K562 (cell line): ENCODE data around the gene ZC3H11A. TPM values are rescaled to one million over a fixed set of nuclear protein-coding genes. Genes with fewer than 3 reads are reported as not detected.

Source experiments
- CHCHD3 ChIP-seq: fragments of 250-450 bp; sonication (Bioruptor Pico); IDR thresholded peaks from 2 replicates; pipeline ENCODE4 v2.1.2; 2022; ENCODE audit warnings: mild to moderate bottlenecking
- CREB1 ChIP-seq, 2 experiments: sonication (generic) in 1 of 2; formaldehyde crosslinking in 1 of 2; IDR thresholded peaks; 2 replicates each; pipeline versions ENCODE4 v1.6.1 to v1.8.0; 2012 to 2022; ENCODE audit warnings: inconsistent platforms in 1 of 2, mild to moderate bottlenecking in 1 of 2, missing genetic modification reagents in 1 of 2, moderate library complexity in 1 of 2
- CREM ChIP-seq: IDR thresholded peaks from 2 replicates; pipeline ENCODE4 v1.6.1; 2014; ENCODE audit warnings: antibody characterized with exemption, low read depth
- CTCF ChIP-seq, 3 experiments: IDR thresholded peaks in 2 of 3; conservative IDR thresholded peaks in 1 of 3; 2 replicates each; pipeline ENCODE4 v1.5.1; 2011 to 2012; ENCODE audit warnings: low read length in 3 of 3, mild to moderate bottlenecking in 3 of 3, control low read depth in 2 of 3, improper control_type of control experiment in 1 of 3, inconsistent platforms in 1 of 3, low read depth in 1 of 3, mixed read lengths in 1 of 3, moderate library complexity in 1 of 3; ENCODE audit not compliant: insufficient read depth in 2 of 3
- HNRNPH1 ChIP-seq: fragments of 200-400 bp; formaldehyde crosslinking; optimal IDR thresholded peaks from 2 replicates; pipeline ENCODE3; 2017; ENCODE audit warnings: low read depth, mild to moderate bottlenecking, low read length, moderate library complexity
- KAT8 ChIP-seq: fragments of 450-650 bp; IDR thresholded peaks from 2 replicates; pipeline ENCODE4 v1.6.1; 2016; ENCODE audit warnings: low read depth, mild to moderate bottlenecking
- MBD1 ChIP-seq: fragments of 250-450 bp; sonication (Bioruptor Pico); IDR thresholded peaks from 2 replicates; pipeline ENCODE4 v1.8.0; 2022; ENCODE audit warnings: inconsistent platforms
- NBN ChIP-seq: fragments of 450-650 bp; IDR thresholded peaks from 2 replicates; pipeline ENCODE4 v1.6.1; 2016; ENCODE audit warnings: low read depth, mild to moderate bottlenecking
- NFXL1 ChIP-seq: fragments of 450-650 bp; formaldehyde crosslinking; IDR thresholded peaks from 2 replicates; pipeline ENCODE4 v1.4.0; 2021; ENCODE audit warnings: mild to moderate bottlenecking
- SFPQ ChIP-seq: fragments of 200-400 bp; formaldehyde crosslinking; IDR thresholded peaks from 2 replicates; pipeline ENCODE4 v1.6.1; 2017; ENCODE audit warnings: mild to moderate bottlenecking, low read depth, low read length, moderate library complexity
- SMARCA5 ChIP-seq: fragments of 450-650 bp; IDR thresholded peaks from 2 replicates; pipeline ENCODE4 v1.6.1; 2016
- SP1 ChIP-seq: sonication (generic); formaldehyde crosslinking; IDR thresholded peaks from 2 replicates; pipeline ENCODE4 v1.8.1; 2022; ENCODE audit warnings: mild to moderate bottlenecking, missing genetic modification reagents
- TRIM25 ChIP-seq: fragments of 450-650 bp; IDR thresholded peaks from 2 replicates; pipeline ENCODE4 v1.7.0; 2016; ENCODE audit warnings: borderline replicate concordance
- ZNF561 ChIP-seq: fragments of 450-650 bp; formaldehyde crosslinking; conservative IDR thresholded peaks from 2 replicates; pipeline ENCODE4 v1.4.0; 2020; ENCODE audit warnings: mild to moderate bottlenecking, moderate library complexity
- polyA plus RNA-seq, 8 experiments: library from polyadenylated mRNA; depleted of rRNA in 4 of 8; stranded (reverse) in 5 of 8; unstranded in 3 of 8; fragments of >200 nt; fragmentation: Nextera tagmentation in 2 of 8; fragmentation: Illumina TruSeq in 1 of 8; extraction: Ambion mirVana in 2 of 8; extraction: Trizol in 1 of 8; gene quantifications; 2 replicates each; pipeline versions ENCODE4 v1.2.1 to v1.2.3, GENCODE V29; 2011 to 2014; ENCODE audit warnings: inconsistent platforms in 1 of 8, missing spikeins in 1 of 8
- total RNA-seq, 7 experiments: library from RNA; depleted of rRNA in 6 of 7; stranded (reverse); fragments of >200 nt in 6 of 7; fragmentation: Illumina TruSeq in 2 of 7; extraction: Trizol in 2 of 7; gene quantifications; 2 replicates each; pipeline versions ENCODE4 v1.2.1 to v1.2.3, GENCODE V29; 2011 to 2021; ENCODE audit warnings: low replicate concordance in 1 of 7

The ZC3H11A gene
- total and polyA plus RNA-seq, 9 of the 15 experiments (the other 6 are each of a cell fraction or from before 2014, with no cell fraction given): 34.2 to 137 (median 102) TPM

GRCh38 chr1:203795441-203796235 lies at the start of gene ZC3H11A, which contains the start of gene ZBED6 (continued):
- no peak for TF ChIP-seq MBD1 (CRISPR knock-in tag)
- no peak for TF ChIP-seq SFPQ
- no peak for TF ChIP-seq CTCF (IDR thresholded peaks at IDR 0.05 in 2 of 3, conservative IDR thresholded peaks at IDR 0.05 in 1 of 3; ENCODE audit: insufficient read depth in 2 of 3, low read depth in 1 of 3, low read length in 3 of 3)
- no peak for TF ChIP-seq HNRNPH1
- peak; percentile 59; the same call in 1 of the 2 replicates for TF ChIP-seq SP1 (CRISPR knock-in tag)
- TF ChIP-seq CREB1 (IDR thresholded peaks at IDR 0.05): peak; percentile 86
- TF ChIP-seq CREB1 (CRISPR knock-in tag; IDR thresholded peaks at IDR 0.05): peak; percentile 88
- no peak for TF ChIP-seq SMARCA5
- no peak for TF ChIP-seq KAT8
- TF ChIP-seq CREM: peak; percentile 96
- TF ChIP-seq NFXL1: no peak
- TF ChIP-seq CHCHD3 (CRISPR knock-in tag): no peak
- TF ChIP-seq TRIM25: no peak
- TF ChIP-seq ZNF561 (CRISPR knock-in tag): 0 out of 2 replicates have a peak, but pooled peaks have one; percentile 49
- TF ChIP-seq NBN: no peak; the same call in 1 of the 2 replicates
